SJSA1 (cell line): ENCODE data around the gene RAB5B. TPM values are rescaled to one million over a fixed set of nuclear protein-coding genes. Genes with fewer than 3 reads are reported as not detected.
"Not testable (repeated sequence)": the region's sequence is repeated elsewhere in the genome, so short reads cannot be mapped to it uniquely, and the experiment has no call there.

Source experiments
- DNase-seq, 2 experiments: peaks; one replicate each; pipeline ENCODE4 v3.0.0-alpha.2; 2015 to 2020; ENCODE audit warnings: low spot score in 2 of 2, low read depth in 1 of 2
- H3K27ac ChIP-seq: fragments of 250-450 bp; sonication (Bioruptor Pico); 2 replicates; pipeline ENCODE4 v1.5.1; 2020; ENCODE audit warnings: mild to moderate bottlenecking, moderate library complexity
- H3K27me3 ChIP-seq: fragments of 250-450 bp; sonication (Bioruptor Pico); replicated peaks from 2 replicates; pipeline ENCODE4 v1.5.1; 2020; ENCODE audit warnings: mild to moderate bottlenecking, moderate library complexity
- H3K36me3 ChIP-seq: fragments of 250-450 bp; sonication (Bioruptor Pico); 2 replicates; pipeline ENCODE4 v1.5.1; 2020; ENCODE audit warnings: mild to moderate bottlenecking
- H3K4me1 ChIP-seq: fragments of 250-450 bp; sonication (Bioruptor Pico); replicated peaks from 2 replicates; pipeline ENCODE4 v1.6.1; 2021; ENCODE audit warnings: mild to moderate bottlenecking
- H3K4me3 ChIP-seq: fragments of 250-450 bp; sonication (Bioruptor Pico); 2 replicates; pipeline ENCODE4 v1.5.1; 2020; ENCODE audit warnings: mild to moderate bottlenecking
- H3K9me3 ChIP-seq: fragments of 250-450 bp; sonication (Bioruptor Pico); replicated peaks from 2 replicates; pipeline ENCODE4 v1.5.1; 2020; ENCODE audit warnings: mild to moderate bottlenecking
- total RNA-seq: library from RNA; depleted of rRNA; stranded (reverse); fragments of >200 nt; shearing (Covaris generic); gene quantifications from 2 replicates; pipeline ENCODE4 v1.2.3, GENCODE V29; 2014

The RAB5B gene
- total RNA-seq, 1 experiment from 2014 or later: 33.0 TPM

DNA sequence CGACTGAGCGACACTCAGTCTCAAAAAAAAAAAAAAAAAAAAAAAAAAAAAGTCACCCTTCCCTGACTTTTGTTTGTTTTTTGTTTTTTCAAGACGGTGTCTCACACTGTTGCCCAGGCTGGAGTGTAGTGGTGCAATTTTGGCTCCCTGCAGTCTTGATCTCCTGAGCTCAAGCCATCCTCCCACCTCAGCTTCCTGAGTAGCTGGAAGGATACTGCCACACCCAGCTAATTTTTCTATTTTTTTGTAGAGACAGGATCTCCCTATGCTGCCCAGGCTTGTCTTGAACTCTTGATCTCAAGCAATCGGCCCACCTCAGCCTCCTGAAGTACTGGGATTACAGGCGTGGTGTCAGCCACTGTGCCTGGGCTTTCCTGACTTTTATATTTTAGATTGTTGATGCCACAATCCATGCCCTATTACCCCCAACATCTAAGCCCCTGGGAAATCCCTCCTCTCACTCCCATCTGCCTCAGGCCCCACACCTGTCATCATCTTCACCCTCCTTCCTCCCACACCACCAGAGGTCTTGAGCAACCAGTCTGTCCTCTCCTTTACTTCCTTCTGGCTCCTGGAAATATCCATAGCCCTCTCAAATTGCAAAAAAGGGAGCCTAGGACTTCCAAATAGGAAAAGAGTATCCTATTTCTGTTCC lies 54.8 kb downstream of the RAB5B start:
- H3K27ac ChIP-seq: no peak overlapping the region
- H3K4me1 ChIP-seq: no peaks in the 10 kb centered on the region
- no peak overlapping the region for H3K4me3 ChIP-seq
- H3K9me3 ChIP-seq: no peaks in the 10 kb centered on the region
- DNase-seq: no peak
- H3K27me3 ChIP-seq: no peaks in the 10 kb centered on the region
- H3K36me3 ChIP-seq: no peaks in the 10 kb centered on the region

DNA sequence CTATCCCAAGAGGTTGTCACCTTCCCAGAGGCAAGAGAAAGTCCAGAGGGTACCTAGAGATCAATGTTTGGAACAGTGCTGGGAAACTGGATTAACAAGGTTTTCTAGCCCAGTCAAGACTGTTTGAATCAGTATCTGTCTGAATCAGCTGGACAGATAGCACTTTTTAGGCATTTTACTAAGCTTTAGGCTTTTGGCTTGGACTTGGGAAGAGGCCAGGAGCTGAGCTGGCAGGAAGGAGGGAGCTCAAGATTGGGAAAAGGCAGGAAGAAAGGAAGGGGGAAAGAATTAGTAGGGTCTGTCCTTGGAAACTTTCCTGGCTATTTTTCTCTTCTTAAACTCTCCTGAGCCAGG lies 55.3 kb downstream of the RAB5B start:
- Histone ChIP-seq H3K4me3 (no peak overlapping the region), H3K36me3 (no peaks in the 10 kb centered on the region), H3K27ac (no peak overlapping the region), H3K27me3 (no peaks in the 10 kb centered on the region), H3K9me3 (no peaks in the 10 kb centered on the region), H3K4me1 (no peaks in the 10 kb centered on the region)
- no peak for DNase-seq

DNA sequence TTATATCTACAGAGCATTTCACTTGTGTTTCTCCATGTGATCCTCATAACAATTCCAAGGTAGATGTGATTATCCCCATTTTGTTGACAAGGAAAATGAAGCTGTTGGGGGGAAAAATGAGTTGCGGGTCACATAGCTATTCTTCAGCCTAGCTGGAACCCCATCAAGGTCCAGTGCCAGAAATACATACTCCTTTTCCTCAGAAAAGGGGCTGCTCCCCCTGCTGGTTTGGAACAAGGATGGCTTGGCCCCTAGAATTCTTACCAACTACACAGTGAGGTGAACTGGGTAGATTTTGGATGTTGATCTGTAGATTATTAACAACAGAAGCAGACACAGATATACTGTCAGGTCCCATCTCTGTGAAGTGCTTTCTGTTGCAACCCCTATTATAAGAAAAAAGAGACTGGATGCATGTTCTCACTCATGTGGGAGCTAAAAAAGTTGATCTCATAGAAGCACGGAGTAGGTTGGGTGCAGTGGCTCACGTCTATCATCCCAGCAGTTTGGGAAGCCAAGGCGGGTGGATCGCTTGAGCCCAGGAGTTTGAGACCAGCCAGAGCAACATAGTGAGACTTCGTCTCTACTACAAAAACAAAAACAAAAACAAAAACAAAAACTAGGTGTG lies 55.9 kb downstream of the RAB5B start:
- no peaks in the 10 kb centered on the region for H3K4me1 ChIP-seq
- peak; percentile 18 to 55 for DNase-seq
- no peaks in the 10 kb centered on the region for H3K9me3 ChIP-seq

DNA sequence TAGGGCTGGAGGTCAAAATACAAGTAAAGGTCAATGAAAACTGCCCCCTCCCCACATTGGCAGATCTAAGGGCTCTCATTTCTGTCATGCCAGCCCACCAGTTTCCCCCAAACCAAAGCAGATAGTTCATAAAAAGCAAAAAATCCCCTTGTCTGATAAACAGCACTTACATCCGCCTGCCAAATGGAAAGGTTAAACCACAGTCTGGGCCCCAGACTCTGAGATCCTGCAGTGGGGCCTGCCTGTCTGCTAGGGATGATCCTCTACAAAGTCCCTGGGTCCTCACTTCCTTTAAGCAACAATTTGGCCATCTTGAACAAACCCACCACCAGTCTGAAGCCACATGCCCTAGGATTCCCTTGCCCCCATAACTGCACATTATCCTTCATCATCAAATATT lies 58.1 kb downstream of the RAB5B start:
- H3K27me3 ChIP-seq: no peaks in the 10 kb centered on the region
- H3K9me3 ChIP-seq: no peaks in the 10 kb centered on the region
- H3K27ac ChIP-seq: no peak overlapping the region
- H3K36me3 ChIP-seq: 0 out of 2 replicates have a peak, but pooled peaks cover 2% of the 10 kb centered on the region
- no peak overlapping the region for H3K4me3 ChIP-seq
- H3K4me1 ChIP-seq: no peaks in the 10 kb centered on the region
- DNase-seq: no peak

More for the DNA sequence above, 55.9 kb downstream of the RAB5B start:
- Histone ChIP-seq H3K27ac (no peak overlapping the region), H3K36me3 (no peaks in the 10 kb centered on the region), H3K4me3 (no peak overlapping the region), H3K27me3 (no peaks in the 10 kb centered on the region)

DNA sequence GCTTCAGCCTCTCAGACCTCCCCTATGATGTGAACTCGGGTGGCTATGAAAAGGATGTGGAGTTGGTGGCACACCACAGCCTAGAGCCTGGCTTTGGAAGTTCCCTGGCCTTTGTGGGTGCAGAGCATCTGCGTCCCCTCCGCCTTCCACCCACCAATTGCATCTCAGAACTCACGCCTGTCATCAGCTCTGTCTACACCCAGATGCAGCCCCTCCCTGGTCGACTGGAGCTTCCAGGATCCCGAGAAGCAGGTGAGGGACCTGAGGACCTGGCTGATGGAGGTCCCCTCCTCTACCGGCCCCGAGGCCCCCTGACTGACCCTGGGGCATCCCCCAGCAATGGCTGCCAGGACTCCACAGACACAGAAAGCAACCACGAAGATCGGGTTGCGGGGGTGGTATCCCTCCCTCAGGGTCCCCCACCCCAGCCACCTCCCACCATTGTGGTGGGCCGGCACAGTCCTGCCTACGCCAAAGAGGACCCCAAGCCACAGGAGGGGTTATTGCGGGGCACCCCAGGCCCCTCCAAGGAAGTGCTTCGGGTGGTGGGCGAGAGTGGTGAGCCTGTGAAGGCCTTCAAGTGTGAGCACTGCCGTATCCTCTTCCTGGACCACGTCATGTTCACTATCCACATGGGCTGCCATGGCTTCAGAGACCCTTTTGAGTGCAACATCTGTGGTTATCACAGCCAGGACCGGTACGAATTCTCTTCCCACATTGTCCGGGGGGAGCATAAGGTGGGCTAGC lies 60.9 kb downstream of the RAB5B start:
- H3K27ac ChIP-seq: no peak overlapping the region
- no peaks in the 10 kb centered on the region for H3K9me3 ChIP-seq
- no peaks in the 10 kb centered on the region for H3K4me1 ChIP-seq
- no peak overlapping the region for H3K4me3 ChIP-seq
- H3K27me3 ChIP-seq: no peaks in the 10 kb centered on the region
- H3K36me3 ChIP-seq: 0 out of 2 replicates have a peak, but pooled peaks cover 2% of the 10 kb centered on the region
- DNase-seq: no peak

DNA sequence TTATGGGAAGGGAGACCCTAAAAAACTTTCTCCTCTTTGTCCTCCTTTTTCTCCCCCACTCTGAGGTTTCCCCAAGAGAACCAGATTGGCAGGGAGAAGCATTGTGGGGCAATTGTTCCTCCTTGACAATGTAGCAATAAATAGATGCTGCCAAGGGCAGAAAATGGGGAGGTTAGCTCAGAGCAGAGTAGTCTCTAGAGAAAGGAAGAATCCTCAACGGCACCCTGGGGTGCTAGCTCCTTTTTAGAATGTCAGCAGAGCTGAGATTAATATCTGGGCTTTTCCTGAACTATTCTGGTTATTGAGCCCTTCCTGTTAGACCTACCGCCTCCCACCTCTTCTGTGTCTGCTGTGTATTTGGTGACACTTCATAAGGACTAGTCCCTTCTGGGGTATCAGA lies 63.3 kb downstream of the RAB5B start:
- no peak overlapping the region for H3K4me3 ChIP-seq
- no peaks in the 10 kb centered on the region for H3K27me3 ChIP-seq
- H3K27ac ChIP-seq: no peak overlapping the region
- DNase-seq: no peak
- peaks cover 8% of the 10 kb centered on the region for H3K4me1 ChIP-seq
- H3K36me3 ChIP-seq: peaks cover 3% of the 10 kb centered on the region
- no peaks in the 10 kb centered on the region for H3K9me3 ChIP-seq

DNA sequence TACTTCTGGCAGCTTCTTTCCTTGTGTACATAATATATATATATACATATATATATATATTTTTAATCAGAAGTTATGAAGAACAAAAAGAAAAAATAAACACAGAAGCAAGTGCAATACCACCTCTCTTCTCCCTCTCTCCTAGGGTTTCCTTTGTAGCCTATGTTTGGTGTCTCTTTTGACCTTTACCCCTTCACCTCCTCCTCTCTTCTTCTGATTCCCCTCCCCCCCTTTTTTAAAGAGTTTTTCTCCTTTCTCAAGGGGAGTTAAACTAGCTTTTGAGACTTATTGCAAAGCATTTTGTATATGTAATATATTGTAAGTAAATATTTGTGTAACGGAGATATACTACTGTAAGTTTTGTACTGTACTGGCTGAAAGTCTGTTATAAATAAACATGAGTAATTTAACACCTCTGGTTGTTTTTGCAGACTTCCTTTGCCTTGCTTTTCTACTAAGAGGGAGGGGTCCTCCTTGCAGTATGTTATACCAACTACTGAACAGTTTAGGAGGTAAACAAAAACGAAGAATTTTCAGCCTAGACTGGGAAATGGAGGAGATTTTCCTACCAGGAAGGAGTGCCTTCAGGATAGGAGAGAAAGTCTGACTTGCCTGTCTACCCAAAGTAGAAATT lies 64.3 kb downstream of the RAB5B start:
- no peaks in the 10 kb centered on the region for H3K27me3 ChIP-seq
- H3K27ac ChIP-seq: no peak overlapping the region
- peaks cover 12% of the 10 kb centered on the region for H3K4me1 ChIP-seq
- DNase-seq: no peak
- H3K4me3 ChIP-seq: no peak overlapping the region
- H3K9me3 ChIP-seq: no peaks in the 10 kb centered on the region
- peaks cover 13% of the 10 kb centered on the region for H3K36me3 ChIP-seq

DNA sequence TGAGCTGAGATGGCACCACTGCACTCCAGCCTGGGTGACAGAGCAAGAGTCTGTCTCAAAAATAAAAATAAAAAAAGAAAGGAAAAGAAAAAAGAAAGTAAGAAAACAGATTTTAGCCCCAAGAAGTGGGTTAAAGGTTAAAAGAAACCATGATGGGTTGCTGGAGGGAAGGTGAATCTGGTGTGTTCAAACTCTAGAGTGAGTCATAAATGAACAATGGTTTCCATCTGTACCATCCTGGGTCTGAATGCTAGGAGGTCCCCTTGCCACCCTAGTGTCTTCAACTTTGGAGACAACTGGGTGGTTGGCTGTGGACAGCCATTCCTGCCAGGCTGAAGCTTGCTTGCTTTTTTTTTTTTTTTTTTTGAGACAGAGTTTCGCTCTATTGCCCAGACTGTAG lies 66.3 kb downstream of the RAB5B start:
- no peak overlapping the region for H3K4me3 ChIP-seq
- H3K9me3 ChIP-seq: no peaks in the 10 kb centered on the region
- no peak for DNase-seq

DNA sequence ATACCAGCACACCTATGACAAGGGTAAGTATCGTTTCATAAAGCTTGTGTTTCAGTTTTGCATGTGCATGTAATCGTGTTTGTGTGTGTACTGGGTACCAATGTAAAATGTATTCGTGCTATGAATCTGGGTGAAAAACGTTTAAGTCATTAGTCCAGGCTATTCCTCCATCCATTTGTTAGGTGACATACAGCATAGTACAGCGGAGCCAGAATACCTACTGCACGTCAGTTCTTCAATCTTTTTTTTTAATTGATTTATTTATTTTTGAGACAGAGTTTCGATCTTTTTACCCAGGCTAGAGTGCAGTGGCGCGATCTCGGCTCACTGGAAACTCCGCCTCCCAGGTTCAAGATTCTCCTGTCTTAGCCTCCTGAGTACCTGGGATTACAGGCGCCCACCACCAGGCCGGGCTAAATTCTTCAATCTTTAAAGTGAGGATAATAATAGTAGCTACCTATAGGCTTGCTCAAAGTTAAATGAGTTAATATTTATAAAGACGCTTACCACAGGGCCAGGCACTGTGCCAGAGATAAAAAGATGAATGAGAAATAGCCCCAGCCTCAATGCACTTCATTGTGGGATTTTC lies 67.2 kb downstream of the RAB5B start:
- no peaks in the 10 kb centered on the region for H3K9me3 ChIP-seq
- H3K27me3 ChIP-seq: no peaks in the 10 kb centered on the region
- H3K4me1 ChIP-seq: peaks cover 14% of the 10 kb centered on the region
- H3K27ac ChIP-seq: peak overlapping the region; percentile 22; the same call in 1 of the 2 replicates
- H3K4me3 ChIP-seq: peak overlapping the region; percentile 57
- H3K36me3 ChIP-seq: peaks cover 38% of the 10 kb centered on the region
- DNase-seq: no peak

More for the DNA sequence above, 66.3 kb downstream of the RAB5B start:
- Histone ChIP-seq H3K4me1 (peaks cover 14% of the 10 kb centered on the region), H3K27ac (no peak overlapping the region), H3K27me3 (no peaks in the 10 kb centered on the region), H3K36me3 (peaks cover 30% of the 10 kb centered on the region)

DNA sequence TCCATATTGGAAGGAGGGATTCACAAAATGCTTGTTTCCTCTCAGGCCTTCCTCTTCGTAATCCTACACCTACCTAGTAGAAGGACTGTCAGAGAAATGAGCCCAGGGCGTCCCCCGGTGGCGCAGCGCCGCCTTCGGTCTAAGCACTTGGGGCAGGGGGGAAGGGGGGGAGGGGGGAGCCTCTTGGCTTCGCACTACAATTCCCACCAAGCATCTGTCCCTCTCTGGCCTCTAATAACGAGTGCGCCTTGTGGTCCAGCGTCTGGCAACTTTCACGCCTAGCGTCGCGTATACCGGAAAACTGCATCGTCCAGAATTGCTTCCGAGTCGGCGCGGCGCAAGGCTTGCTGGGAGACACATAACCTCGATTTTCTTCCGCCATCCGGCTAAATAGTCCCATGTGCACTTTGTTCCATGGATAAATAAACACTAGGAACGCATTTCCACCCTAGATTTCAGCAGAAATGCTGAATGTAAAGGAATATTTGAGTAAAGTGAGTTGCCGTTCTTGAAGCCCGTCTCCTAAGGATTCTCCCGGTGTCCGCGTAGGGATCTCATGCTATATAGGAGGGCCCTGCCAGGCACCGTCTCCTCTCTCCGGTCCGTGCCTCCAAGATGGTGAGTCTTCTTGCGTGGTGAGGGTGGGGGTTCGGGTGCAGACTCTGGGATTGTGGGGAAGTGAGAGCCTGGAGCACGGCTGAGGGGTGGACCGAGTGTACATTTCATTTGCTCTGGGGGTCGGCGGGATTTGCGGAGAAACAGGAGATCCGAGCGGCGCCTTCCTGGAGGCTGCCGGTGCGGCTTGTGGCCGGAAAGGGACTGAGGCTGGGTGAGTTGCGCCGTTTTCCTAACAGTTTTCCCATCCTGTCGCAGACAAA lies 67.9 kb downstream of the RAB5B start, which contains the start of gene RPS26:
Gene RPS26 (plus strand): TSS at position 367 of the 878 bp plus-strand sequence. CDS start 249 bp downstream, at position 616.
- peak within 1 kb of the TSS; percentile 57 for H3K4me3 ChIP-seq

DNA sequence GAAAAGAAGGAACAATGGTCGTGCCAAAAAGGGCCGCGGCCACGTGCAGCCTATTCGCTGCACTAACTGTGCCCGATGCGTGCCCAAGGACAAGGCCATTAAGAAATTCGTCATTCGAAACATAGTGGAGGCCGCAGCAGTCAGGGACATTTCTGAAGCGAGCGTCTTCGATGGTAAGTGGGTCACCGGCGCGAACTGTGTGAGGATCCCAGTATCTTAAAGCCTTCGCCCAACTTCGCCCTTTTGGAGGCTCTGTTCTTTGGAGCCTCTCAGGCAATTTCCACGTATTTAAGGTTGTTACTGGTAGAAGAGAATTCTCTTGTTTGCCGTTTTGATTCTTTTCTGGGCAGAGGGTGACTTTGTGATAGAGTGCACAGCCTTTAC lies 68.5 kb downstream of the RAB5B start:
- Histone ChIP-seq H3K27ac (peak overlapping the region; percentile 95), H3K4me3 (peak overlapping the region; percentile 57), H3K4me1 (peaks cover 17% of the 10 kb centered on the region), H3K36me3 (peaks cover 47% of the 10 kb centered on the region)
- not testable (repeated sequence) for H3K9me3 ChIP-seq, DNase-seq, H3K27me3 ChIP-seq

More for the DNA sequence above, 67.9 kb downstream of the RAB5B start, which contains the start of gene RPS26:
- H3K27me3 ChIP-seq: no peaks in the 10 kb centered on the region
- H3K4me1 ChIP-seq: peaks cover 16% of the 10 kb centered on the region
- peak; percentile 98 to 99 for DNase-seq
- peaks cover 45% of the 10 kb centered on the region for H3K36me3 ChIP-seq
- H3K9me3 ChIP-seq: no peaks in the 10 kb centered on the region
- H3K27ac ChIP-seq: peak within 1 kb of the TSS; percentile 95

DNA sequence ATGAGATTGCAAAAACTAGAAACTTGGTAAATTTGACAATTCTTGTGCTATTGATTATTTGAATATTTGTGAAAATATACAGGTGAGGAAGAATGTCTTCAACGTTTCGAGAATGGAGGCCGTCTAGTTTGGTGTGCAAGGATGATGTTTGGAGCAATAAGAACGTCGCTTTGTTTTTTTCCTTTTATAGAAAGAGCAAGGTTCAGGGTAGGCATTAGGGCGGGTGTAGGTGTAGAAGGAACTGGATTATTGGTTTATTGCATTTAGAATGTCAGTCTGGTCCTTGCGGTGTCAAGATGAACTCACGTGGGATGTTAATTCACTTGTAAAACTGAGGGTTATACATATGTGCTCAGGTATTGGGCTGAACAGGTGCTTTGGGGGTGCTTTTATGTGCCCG lies 69.0 kb downstream of the RAB5B start:
- H3K4me3 ChIP-seq: peak overlapping the region; percentile 57
- peaks cover 47% of the 10 kb centered on the region for H3K36me3 ChIP-seq
- peak overlapping the region; percentile 95; the same call in 1 of the 2 replicates for H3K27ac ChIP-seq
- H3K4me1 ChIP-seq: peaks cover 17% of the 10 kb centered on the region
- H3K27me3 ChIP-seq: no peaks in the 10 kb centered on the region
- no peaks in the 10 kb centered on the region for H3K9me3 ChIP-seq
- DNase-seq: no peak
